MG63 (cell line): ENCODE results near the gene SMOC2. TPM values are rescaled to one million over a fixed set of nuclear protein-coding genes. Genes with fewer than 3 reads are reported as not detected.

Experiments
- DNase-seq: peaks from one replicate; pipeline ENCODE4 v3.0.0-alpha.2; 2020
- H3K27me3 ChIP-seq: fragments of 250-450 bp; sonication (Bioruptor Pico); 2 replicates; pipeline ENCODE4 v1.5.1; 2020; ENCODE audit warnings: mild to moderate bottlenecking, moderate library complexity
- H3K36me3 ChIP-seq: fragments of 250-450 bp; sonication (Bioruptor Pico); 2 replicates; pipeline ENCODE4 v1.5.1; 2020; ENCODE audit warnings: mild to moderate bottlenecking, moderate library complexity
- H3K4me3 ChIP-seq: fragments of 250-450 bp; sonication (Bioruptor Pico); 2 replicates; pipeline ENCODE4 v1.5.1; 2020; ENCODE audit warnings: mild to moderate bottlenecking, moderate library complexity
- H3K9me3 ChIP-seq: fragments of 250-450 bp; sonication (Bioruptor Pico); 2 replicates; pipeline ENCODE4 v1.5.1; 2020; ENCODE audit warnings: mild to moderate bottlenecking, moderate library complexity
- total RNA-seq: library from RNA; depleted of rRNA; stranded (reverse); fragments of >200 nt; shearing (Covaris generic); gene quantifications from 2 replicates; pipeline ENCODE4 v1.2.3, GENCODE V29; 2014; ENCODE audit warnings: low replicate concordance

SMOC2 gene
- total RNA-seq, 1 experiment from 2014 or later, result not detected

DNA sequence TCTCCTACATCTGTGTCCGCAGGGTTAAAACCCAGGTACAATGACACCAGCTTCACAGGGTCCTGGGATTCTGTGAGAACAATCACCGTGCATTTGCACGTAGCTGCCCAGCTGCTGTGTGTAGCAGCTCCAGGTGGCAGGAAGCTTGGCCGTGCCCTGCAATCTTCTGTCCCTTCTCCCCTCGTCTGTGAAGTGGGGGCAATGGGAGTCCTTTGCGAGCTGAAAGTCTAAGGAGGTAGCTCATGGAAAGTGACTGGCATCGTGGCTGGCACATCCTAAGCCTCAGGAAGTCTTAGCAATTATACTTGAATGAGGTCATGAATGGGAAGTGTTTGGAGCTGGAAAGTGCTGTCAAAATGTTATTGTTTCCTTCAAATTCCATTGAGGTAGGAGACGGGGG lies 137.1 kb downstream of the SMOC2 start:
- DNase-seq, result peak; percentile 10
- Histone ChIP-seq H3K36me3 (no peaks in the 10 kb centered on the region), H3K27me3 (no peaks in the 10 kb centered on the region), H3K4me3 (no peak overlapping the region), H3K9me3 (no peaks in the 10 kb centered on the region)

DNA sequence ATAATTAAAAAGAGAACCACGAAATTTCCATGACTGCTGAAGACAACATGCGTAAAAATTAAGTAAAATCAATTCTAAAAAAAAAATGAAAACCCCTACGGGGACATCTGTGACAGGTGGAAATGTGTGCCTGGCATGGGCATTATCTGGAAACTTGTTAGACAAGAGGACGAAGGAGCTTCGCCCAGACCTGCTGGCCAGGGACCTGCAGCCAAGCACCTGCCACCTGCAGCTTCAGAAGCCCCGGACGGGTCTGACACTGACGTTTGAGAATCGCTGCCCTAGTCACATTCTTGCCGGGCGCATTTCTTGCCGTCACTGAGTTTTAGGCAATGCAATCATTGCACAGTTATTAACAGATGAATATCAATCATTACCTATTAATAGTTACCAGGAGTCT lies 140.3 kb downstream of the SMOC2 start:
- no peaks in the 10 kb centered on the region for H3K36me3 ChIP-seq
- DNase-seq, result no peak
- H3K27me3 ChIP-seq, result no peaks in the 10 kb centered on the region
- no peak overlapping the region for H3K4me3 ChIP-seq
- H3K9me3 ChIP-seq, result no peaks in the 10 kb centered on the region

DNA sequence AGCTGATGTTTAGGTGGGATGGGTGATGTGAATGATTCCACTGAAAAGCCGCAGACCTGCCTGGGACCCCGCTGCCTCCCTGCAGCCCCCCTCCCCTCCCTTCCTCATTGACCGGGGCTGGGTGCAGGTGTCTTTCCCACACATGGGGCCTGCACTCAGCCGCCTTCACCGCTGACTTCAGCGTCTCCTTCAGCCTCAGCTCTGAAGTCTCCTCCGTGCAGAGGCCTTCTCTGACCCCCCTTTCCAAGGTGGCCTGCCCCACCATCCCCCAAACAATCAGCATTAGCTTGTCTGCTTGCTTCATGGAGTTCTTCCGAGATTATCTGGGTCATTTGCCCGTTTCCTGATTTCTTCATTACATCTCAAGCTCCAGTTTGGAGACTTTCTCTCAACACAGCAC lies 140.7 kb downstream of the SMOC2 start:
- H3K36me3 ChIP-seq, result no peaks in the 10 kb centered on the region
- no peaks in the 10 kb centered on the region for H3K27me3 ChIP-seq
- no peak for DNase-seq
- H3K9me3 ChIP-seq, result no peaks in the 10 kb centered on the region
- no peak overlapping the region for H3K4me3 ChIP-seq

DNA sequence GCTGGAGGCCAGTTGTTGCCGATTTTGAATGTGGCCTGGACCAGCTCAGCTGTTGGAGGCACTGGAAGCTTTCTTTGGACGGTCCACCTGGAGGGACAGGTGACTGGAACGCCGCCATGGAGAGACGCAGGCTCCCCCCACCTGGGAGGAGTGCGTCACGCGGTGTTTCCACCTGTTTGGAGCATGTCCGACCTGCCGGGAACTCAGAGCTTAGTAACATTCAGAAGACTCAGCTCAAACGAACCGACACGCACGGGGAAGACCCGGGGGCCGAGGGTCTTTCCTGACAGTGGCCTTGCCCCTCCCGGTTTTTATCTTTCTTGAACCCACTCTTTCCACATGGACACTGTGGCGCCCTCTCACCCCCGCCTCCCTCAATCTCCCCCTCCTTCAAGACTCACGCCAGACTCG lies 141.6 kb downstream of the SMOC2 start:
- no peaks in the 10 kb centered on the region for H3K9me3 ChIP-seq
- H3K36me3 ChIP-seq, result no peaks in the 10 kb centered on the region
- DNase-seq, result no peak
- no peak overlapping the region for H3K4me3 ChIP-seq
- H3K27me3 ChIP-seq, result no peaks in the 10 kb centered on the region

DNA sequence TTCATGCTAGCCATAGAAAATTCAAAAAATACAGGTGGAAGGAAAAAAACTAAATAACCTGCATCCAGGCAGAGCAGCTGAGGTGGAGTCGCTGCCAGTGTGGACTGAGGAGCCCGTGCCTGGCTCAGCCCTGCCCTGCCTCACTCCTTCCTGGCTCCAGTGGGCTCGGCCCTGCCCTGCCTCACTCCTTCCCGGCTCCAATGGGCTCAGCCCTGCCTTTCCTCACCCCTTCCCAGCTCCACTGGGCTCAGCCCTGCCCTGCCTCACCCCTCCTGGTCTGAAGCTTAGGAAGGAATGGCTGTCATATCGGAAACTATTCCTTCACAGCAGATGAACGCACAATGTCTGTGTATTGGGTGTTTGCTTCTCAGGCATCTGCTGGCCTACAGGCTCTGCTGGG lies 142.1 kb downstream of the SMOC2 start:
- Histone ChIP-seq H3K27me3 (no peaks in the 10 kb centered on the region), H3K4me3 (no peak overlapping the region), H3K36me3 (no peaks in the 10 kb centered on the region), H3K9me3 (no peaks in the 10 kb centered on the region)
- no peak for DNase-seq

DNA sequence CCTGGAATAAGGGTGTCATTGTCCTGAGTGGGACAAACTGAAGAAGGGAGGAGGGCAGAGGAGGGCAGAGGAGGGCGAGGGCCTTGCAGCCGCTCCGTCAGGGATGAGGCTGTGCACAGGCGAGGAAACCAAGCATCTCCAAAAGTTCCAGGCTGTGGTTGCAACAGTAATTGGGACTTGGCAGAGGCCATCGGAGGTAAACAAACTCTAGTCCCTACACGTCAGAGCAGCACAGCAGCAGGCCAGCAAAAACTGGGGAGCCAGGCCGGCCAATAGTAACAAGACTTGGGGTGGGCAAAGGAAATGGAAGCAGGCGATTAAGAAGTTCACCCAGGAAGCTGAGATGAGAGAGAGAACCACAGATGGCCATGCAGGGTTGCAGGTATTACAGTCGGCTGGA lies 142.8 kb downstream of the SMOC2 start:
- DNase-seq, result peak; percentile 43
- H3K36me3 ChIP-seq, result no peaks in the 10 kb centered on the region

DNA sequence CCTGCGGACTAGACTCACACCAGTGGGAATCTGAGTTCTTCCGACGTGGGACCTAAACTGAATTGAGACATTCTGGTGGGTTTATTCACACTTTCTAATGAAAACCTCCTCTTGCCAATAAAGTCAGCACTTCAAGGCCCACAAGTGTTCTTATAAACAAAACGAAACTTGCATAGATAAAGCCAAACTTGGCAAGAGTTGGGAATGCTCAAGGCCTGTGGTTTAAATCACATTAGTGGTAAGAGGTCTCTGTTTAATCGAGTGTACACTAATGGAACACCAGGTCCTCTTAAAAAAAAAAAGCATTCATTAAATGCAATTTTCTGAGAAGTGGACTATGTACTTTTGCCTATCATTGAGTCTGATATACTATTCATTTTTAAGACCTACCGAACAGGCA lies 143.3 kb downstream of the SMOC2 start:
- DNase-seq, result no peak
- Histone ChIP-seq H3K9me3 (no peaks in the 10 kb centered on the region), H3K4me3 (no peak overlapping the region), H3K36me3 (no peaks in the 10 kb centered on the region), H3K27me3 (no peaks in the 10 kb centered on the region)

More for the DNA sequence above, 142.8 kb downstream of the SMOC2 start:
- no peak overlapping the region for H3K4me3 ChIP-seq
- H3K9me3 ChIP-seq, result no peaks in the 10 kb centered on the region
- no peaks in the 10 kb centered on the region for H3K27me3 ChIP-seq

DNA sequence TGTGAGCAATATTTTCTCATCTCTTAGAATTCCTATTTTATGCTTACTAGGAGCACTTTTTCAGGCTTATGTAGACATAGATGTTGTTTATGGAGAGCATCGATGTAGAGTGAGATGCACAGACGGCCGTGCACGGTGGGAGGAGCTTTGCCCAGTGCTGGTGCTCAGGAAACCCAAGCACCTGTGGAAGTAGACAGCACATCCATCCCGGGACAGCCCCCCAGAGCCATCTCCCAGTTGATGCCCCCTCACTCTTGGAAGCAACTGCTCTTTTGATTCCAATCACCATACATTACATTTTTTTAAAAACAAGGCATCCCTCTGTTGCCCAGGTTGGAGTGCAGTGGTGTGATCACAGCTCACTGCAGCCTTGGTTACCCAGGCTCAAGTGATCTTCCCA lies 143.7 kb downstream of the SMOC2 start:
- no peaks in the 10 kb centered on the region for H3K9me3 ChIP-seq
- H3K4me3 ChIP-seq, result no peak overlapping the region
- no peaks in the 10 kb centered on the region for H3K36me3 ChIP-seq
- DNase-seq, result no peak
- H3K27me3 ChIP-seq, result no peaks in the 10 kb centered on the region

DNA sequence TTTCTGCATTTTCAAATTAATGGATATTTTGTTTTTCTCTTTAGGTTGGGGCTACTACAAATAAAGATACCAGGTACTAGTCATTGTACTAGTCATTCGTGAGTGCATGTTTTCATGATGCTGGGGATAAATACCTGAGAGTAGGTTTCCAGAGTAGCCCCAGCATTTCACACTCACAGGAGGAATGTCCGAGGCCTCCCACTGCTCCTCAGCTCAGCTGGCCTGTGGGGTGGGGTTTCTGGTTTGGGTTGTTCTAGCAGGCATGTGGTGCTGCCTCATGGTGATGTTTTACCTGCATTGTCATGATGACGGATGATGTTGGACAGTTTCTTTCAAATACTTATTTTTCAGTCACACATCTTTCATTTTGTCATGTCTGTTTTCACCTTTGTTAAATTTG lies 144.5 kb downstream of the SMOC2 start:
- no peaks in the 10 kb centered on the region for H3K9me3 ChIP-seq
- no peak overlapping the region for H3K4me3 ChIP-seq
- no peak for DNase-seq
- no peaks in the 10 kb centered on the region for H3K27me3 ChIP-seq
- no peaks in the 10 kb centered on the region for H3K36me3 ChIP-seq

DNA sequence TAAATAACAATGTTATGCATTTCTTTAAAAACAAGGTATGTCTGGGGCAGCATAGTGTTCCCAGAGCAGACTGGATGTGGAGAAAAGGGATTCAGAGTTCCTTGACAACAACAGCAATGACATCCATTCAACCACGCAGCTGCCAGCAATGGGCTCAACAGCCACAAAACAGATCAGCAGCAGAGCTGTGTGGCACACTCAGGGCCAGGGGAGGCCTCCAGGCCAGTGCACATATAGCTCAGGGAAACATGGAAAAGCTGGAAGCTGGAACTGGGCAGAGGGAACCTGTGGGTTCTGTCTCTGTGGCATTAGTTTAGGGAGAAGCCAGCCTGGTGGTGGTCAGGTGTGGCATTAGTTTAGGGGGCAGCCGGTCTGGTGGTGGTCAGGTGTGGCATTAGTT lies 148.3 kb downstream of the SMOC2 start:
- Histone ChIP-seq H3K9me3 (no peaks in the 10 kb centered on the region), H3K36me3 (no peaks in the 10 kb centered on the region), H3K27me3 (no peaks in the 10 kb centered on the region), H3K4me3 (no peak overlapping the region)
- DNase-seq, result no peak

DNA sequence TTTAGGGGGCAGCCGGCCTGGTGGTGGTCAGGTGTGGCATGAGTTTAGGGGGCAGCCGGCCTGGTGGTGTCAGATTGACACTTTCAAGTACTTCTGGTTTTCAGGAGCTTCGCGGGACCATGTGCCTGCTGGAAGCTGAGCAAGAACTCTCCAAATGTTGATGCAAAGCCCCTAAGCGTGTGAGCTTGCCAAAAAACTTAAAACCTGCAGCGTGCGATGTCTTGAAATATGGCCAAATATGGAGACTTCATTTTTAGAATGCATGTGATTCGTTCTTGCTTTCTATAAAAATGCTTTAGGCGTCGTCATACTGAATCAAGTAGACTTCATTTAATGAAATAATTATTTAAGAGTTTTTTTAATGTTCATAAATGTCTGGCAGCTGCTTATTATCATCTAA lies 149.4 kb downstream of the SMOC2 start:
- no peak for DNase-seq

DNA sequence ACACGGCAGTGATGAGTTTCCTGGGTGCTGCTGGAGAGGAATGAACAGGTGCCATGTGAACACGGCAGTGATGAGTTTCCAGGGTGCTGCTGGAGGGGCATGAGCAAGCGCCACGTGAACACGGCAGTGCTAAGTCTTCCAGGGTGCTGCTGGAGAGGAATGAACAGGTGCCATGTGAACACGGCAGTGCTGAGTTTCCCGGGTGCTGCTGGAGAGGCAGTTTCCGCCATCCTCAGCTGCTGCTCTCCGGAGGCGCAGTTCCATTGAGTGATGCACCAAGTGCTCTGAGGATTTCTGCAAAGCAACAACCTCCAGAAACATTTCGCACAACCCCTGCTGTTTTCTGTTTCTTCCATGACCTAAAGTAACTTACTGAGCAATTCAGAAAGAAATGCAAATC lies 155.4 kb downstream of the SMOC2 start:
- no peaks in the 10 kb centered on the region for H3K9me3 ChIP-seq
- DNase-seq, result no peak
- H3K36me3 ChIP-seq, result no peaks in the 10 kb centered on the region
- no peak overlapping the region for H3K4me3 ChIP-seq
- H3K27me3 ChIP-seq, result no peaks in the 10 kb centered on the region

More for the DNA sequence above, 149.4 kb downstream of the SMOC2 start:
- no peaks in the 10 kb centered on the region for H3K36me3 ChIP-seq
- H3K27me3 ChIP-seq, result no peaks in the 10 kb centered on the region
- no peaks in the 10 kb centered on the region for H3K9me3 ChIP-seq
- H3K4me3 ChIP-seq, result no peak overlapping the region

DNA sequence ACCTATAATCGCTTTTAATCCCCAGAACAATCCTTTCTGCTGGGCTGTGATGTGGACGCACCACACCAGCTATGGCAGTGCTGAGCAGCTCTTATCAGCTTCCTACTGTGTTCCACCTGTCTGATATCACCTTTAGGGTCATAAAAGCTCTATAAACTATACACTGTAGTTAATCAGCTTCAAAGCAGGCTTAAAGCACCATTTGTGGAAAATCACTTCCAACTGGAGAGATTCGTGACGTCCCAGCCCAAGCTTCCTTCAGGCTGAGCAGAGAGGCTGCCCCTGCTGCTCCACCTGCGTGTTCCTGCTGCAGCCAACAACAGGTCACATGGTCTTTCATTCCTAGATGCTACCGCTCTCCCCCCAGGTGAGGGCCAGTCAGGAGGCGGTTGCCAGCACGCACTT lies 156.5 kb downstream of the SMOC2 start:
- no peak overlapping the region for H3K4me3 ChIP-seq
- no peaks in the 10 kb centered on the region for H3K9me3 ChIP-seq
- no peak for DNase-seq
- H3K27me3 ChIP-seq, result no peaks in the 10 kb centered on the region
- H3K36me3 ChIP-seq, result no peaks in the 10 kb centered on the region

DNA sequence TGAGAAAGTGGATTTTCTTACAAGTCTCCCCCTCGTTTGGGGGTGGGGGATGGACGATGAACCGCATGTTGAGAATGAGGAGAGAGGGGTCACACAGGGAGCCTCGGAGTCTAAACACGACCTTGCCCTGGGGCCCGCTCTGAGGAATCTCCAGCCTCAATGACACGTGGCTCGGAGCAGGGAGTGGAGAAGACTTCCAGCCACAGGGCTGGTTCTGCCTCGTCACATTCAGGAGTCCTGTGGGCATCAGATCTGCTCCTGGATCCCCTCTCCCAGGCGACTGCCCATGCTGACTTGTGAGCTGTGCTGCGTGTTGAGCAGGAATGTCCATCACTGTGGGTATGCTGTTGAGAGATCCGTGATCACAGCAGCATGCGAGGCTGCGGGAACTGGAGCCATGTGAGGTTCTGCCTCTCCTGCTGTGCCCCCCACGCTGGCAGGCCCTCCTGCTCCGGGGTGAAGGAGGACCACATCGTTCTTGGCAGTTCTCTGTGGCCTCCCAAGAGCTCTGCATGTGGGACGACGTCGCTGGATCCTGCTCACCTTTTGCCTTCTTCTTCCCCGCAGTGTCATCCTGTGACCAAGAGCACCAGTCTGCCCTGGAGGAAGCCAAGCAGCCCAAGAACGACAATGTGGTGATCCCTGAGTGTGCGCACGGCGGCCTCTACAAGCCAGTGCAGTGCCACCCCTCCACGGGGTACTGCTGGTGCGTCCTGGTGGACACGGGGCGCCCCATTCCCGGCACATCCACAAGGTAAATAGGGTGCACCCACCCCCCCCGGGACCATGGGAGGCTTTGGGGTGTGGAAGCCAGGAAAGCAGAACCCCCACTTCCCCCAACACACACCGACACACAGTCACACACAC lies 157.5 kb downstream of the SMOC2 start:
- Histone ChIP-seq H3K9me3 (no peaks in the 10 kb centered on the region), H3K27me3 (no peaks in the 10 kb centered on the region), H3K4me3 (no peak overlapping the region), H3K36me3 (no peaks in the 10 kb centered on the region)
- no peak for DNase-seq

DNA sequence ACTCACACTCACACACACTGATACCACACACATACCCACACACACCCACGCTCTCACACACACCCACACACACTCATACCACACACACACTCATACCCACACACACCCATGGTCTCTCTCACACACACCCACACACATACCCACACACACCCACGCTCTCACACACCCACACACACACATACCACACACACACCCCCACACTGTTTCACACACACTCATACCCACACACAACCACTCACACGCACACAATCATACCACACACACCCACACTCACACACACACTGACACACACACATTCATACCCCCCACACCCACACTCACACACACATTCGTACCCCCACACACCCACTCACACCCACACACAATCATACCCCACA lies 158.1 kb downstream of the SMOC2 start:
- Histone ChIP-seq H3K27me3 (no peaks in the 10 kb centered on the region), H3K4me3 (no peak overlapping the region), H3K36me3 (no peaks in the 10 kb centered on the region), H3K9me3 (no peaks in the 10 kb centered on the region)
- no peak for DNase-seq

DNA sequence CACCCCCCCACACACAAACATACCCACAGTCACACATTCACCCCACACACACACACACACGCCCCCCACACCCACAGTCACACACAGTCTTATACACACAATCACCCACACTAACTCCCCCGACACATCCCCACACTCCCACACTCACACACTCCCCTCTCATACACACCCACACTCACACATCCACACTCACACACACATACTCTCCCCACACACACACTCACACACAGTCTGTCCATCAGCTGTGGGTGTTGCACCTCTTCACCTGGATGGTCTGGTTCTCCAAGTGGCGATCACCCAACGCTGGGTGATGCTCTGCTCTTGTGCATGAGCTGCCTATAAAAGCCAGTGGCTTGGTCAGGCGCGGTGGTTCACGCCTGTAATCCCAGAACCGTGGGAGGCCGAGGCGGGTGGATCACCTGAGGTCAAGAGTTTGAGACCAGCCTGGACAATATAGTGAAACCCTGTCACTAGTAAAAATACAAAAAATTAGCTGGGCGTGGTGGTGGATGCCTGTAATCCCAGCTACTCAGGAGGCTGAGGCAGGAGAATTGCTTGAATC lies 158.9 kb downstream of the SMOC2 start:
- Histone ChIP-seq H3K36me3 (no peaks in the 10 kb centered on the region), H3K9me3 (no peaks in the 10 kb centered on the region), H3K27me3 (no peaks in the 10 kb centered on the region), H3K4me3 (no peak overlapping the region)
- DNase-seq, result no peak

DNA sequence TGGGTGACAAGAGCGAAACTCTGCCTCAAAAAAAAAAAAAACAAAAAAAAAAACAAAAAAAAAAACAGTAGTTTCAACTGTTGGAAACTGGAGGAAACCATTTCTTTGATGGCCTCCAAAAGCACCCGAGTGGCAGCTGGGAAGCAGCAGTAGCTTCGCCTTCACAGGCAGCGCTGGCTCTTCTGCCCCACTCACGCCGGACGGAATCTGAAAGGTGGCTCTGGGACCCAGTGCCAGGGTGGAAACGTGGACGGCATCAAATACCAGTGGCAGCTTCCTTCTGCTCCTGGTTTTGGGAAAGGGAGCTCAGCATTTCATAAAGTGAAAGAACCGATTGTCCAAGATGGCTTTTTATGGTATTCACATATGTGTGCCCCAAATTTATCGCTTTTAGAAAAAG lies 159.4 kb downstream of the SMOC2 start:
- Histone ChIP-seq H3K36me3 (no peaks in the 10 kb centered on the region), H3K9me3 (no peaks in the 10 kb centered on the region), H3K4me3 (no peak overlapping the region), H3K27me3 (no peaks in the 10 kb centered on the region)
- no peak for DNase-seq

DNA sequence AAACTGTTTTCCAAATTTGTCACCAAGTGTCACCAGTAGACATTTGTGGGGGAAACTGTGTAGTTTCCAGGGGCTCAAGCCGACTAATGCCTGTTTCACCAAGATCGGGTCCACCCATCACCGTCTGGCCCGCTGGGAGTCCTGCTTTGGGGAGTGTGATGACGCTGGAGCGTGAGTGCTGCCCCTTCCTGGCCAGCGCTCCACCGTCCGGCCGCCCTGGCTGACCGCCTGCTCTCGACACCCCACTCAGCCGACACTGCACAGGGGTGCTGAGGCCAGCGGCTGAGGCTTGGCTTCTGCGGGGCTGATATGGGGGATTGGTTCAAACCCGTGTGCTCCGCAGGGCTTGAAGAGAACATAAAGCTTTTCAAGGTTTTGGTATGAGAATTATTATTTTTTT lies 160.1 kb downstream of the SMOC2 start:
- Histone ChIP-seq H3K9me3 (no peaks in the 10 kb centered on the region), H3K36me3 (no peaks in the 10 kb centered on the region), H3K27me3 (no peaks in the 10 kb centered on the region), H3K4me3 (no peak overlapping the region)
- DNase-seq, result no peak
